ENCODE data around the gene CAMTA1.

CAMTA1 gene

DNA sequence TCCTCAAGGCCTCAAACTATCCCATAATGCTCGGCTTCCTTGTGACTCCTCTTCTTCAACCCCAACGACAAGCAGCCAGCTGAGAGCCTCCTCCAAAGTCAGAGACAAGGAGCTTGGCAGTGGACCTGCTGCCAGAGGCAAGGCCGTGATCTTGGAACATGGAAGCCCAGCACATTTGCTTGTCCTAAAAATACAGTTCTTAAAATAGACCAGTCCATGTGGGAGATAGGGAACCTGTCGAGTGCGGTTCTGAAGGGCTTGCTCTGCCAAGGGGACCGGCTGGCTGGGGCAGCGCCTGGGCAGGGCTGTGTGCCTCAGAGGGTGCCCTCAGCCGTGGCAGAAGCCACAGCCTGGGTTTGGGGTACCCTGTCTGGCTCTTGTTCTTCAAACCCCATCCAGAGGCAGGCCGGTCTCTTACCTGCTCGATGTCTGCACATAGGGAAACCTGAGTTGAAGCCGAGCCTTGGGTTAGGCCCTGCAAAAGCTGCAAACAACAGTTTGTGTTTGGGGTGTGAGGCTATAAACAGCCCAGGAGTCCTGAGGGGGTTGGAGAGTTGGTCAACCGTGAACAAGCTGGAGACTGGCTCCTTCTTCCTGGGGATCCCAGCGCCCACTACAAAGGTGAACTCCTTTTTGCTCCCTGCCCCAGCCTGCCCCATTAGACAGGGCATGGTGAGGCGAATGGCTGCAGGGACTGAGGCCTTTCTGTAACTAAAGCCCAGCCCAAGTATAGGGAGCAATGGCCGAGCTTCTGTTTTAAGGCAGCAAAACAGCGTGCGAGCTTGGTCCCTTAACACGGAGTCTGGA, 228.8 kb downstream of the CAMTA1 start:
- peaks cover 33% of the 10 kb centered on the region for H3K27me3 ChIP-seq (replicated peaks; ENCODE audit: insufficient read depth, low read length)
- TF ChIP-seq, protein P1, sequence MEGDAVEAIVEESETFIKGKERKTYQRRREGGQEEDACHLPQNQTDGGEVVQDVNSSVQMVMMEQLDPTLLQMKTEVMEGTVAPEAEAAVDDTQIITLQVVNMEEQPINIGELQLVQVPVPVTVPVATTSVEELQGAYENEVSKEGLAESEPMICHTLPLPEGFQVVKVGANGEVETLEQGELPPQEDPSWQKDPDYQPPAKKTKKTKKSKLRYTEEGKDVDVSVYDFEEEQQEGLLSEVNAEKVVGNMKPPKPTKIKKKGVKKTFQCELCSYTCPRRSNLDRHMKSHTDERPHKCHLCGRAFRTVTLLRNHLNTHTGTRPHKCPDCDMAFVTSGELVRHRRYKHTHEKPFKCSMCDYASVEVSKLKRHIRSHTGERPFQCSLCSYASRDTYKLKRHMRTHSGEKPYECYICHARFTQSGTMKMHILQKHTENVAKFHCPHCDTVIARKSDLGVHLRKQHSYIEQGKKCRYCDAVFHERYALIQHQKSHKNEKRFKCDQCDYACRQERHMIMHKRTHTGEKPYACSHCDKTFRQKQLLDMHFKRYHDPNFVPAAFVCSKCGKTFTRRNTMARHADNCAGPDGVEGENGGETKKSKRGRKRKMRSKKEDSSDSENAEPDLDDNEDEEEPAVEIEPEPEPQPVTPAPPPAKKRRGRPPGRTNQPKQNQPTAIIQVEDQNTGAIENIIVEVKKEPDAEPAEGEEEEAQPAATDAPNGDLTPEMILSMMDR (IDR thresholded peaks at IDR 0.05; ENCODE audit: low read length), result no peak
- TF ChIP-seq EZH2 (optimal IDR thresholded peaks at IDR 0.05; ENCODE audit: low read depth, low read length) (no peak), EZH2phosphoT487 (IDR thresholded peaks at IDR 0.05; ENCODE audit: low read length) (no peak)

DNA sequence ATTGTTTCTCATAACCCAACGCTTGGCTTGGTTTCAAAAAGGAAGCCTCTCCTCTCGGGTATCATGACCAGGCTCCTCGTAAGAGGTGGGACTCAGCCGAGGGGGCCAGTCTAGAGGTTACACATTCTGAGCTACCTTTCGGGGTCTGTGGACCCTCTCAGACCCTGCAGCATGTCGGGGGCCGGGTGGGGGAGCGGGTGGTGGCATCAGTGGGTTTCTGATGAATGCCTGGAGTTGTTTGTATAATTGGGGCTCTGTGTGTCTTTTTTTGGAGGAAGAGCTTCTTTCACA, 229.3 kb downstream of the CAMTA1 start:
- Histone ChIP-seq H3K27me3 (replicated peaks; ENCODE audit: insufficient read depth, low read length) (peaks cover 32% of the 10 kb centered on the region), H3K4me2 (ENCODE audit: low read depth, low read length) (no peak overlapping the region), H3F3A (ENCODE audit: insufficient read depth, low read length) (peaks cover 6% of the 10 kb centered on the region; the same call in 1 of the 2 replicates), H3K9me2 (replicated peaks; ENCODE audit: insufficient read depth, low read length) (no peaks in the 10 kb centered on the region), H3K4me3 (ENCODE audit: low read length) (no peak overlapping the region), H3K4me1 (ENCODE audit: low read length) (peaks cover 15% of the 10 kb centered on the region), H4K20me1 (ENCODE audit: insufficient read depth, low read length) (no peaks in the 10 kb centered on the region), H3K9me3 (replicated peaks; ENCODE audit: insufficient read depth, low read length) (no peaks in the 10 kb centered on the region), H3K36me3 (replicated peaks; ENCODE audit: insufficient read depth, low read length) (no peaks in the 10 kb centered on the region), H2AFZ (ENCODE audit: low read length) (no peak overlapping the region), H3K9ac (ENCODE audit: low read length) (no peak overlapping the region), H3K79me2 (ENCODE audit: low read length) (no peaks in the 10 kb centered on the region), H3K27ac (ENCODE audit: low read length) (no peak overlapping the region)
- TF ChIP-seq EZH2phosphoT487 (IDR thresholded peaks at IDR 0.05; ENCODE audit: low read length), result no peak
- no peak for TF ChIP-seq EZH2 (optimal IDR thresholded peaks at IDR 0.05; ENCODE audit: low read depth, low read length)
- TF ChIP-seq, protein P1 (IDR thresholded peaks at IDR 0.05; ENCODE audit: low read length), result no peak
- DNase-seq, result no peak

More for the DNA sequence above, 228.8 kb downstream of the CAMTA1 start:
- H3K9me3 ChIP-seq (replicated peaks; ENCODE audit: insufficient read depth, low read length), result no peaks in the 10 kb centered on the region
- peaks cover 11% of the 10 kb centered on the region; the same call in 1 of the 2 replicates for H3K4me1 ChIP-seq (ENCODE audit: low read length)
- H3K36me3 ChIP-seq (replicated peaks; ENCODE audit: insufficient read depth, low read length), result no peaks in the 10 kb centered on the region
- no peaks in the 10 kb centered on the region for H4K20me1 ChIP-seq (ENCODE audit: insufficient read depth, low read length)
- H3K4me3 ChIP-seq (ENCODE audit: low read length), result no peak overlapping the region
- no peak overlapping the region for H3K27ac ChIP-seq (ENCODE audit: low read length)
- no peaks in the 10 kb centered on the region for H3K79me2 ChIP-seq (ENCODE audit: low read length)
- H3K9ac ChIP-seq (ENCODE audit: low read length), result no peak overlapping the region
- H2AFZ ChIP-seq (ENCODE audit: low read length), result no peak overlapping the region
- peaks cover 2% of the 10 kb centered on the region; the same call in 1 of the 2 replicates for H3F3A ChIP-seq (ENCODE audit: insufficient read depth, low read length)
- no peak overlapping the region for H3K4me2 ChIP-seq (ENCODE audit: low read depth, low read length)
- DNase-seq, result no peak
- no peaks in the 10 kb centered on the region for H3K9me2 ChIP-seq (replicated peaks; ENCODE audit: insufficient read depth, low read length)

DNA sequence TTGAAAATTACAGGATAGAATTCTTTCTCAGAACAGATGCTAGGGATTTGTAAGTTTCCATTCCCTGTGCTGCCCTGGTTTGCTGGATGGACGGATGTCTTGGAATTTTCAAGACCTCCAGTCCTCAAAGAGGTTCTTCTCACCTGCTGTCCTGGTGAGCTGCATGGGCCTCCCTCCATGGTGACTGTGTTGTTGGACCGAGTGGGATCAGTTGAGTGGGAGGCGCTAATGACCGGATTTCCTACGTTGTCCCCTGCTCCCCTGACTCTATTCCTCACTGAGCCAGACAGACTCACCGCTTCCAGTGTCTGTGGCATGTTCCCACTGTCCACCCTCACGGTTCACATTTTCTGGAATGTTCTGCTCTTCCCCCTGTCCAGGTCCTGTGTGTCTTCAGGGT, 229.8 kb downstream of the CAMTA1 start:
- no peak for DNase-seq
- Histone ChIP-seq H3K27ac (ENCODE audit: low read length) (no peak overlapping the region), H3K4me2 (ENCODE audit: low read depth, low read length) (no peak overlapping the region), H3K9me3 (replicated peaks; ENCODE audit: insufficient read depth, low read length) (no peaks in the 10 kb centered on the region), H3K4me3 (ENCODE audit: low read length) (no peak overlapping the region), H2AFZ (ENCODE audit: low read length) (no peak overlapping the region), H3K9me2 (replicated peaks; ENCODE audit: insufficient read depth, low read length) (no peaks in the 10 kb centered on the region), H4K20me1 (ENCODE audit: insufficient read depth, low read length) (no peaks in the 10 kb centered on the region), H3K36me3 (replicated peaks; ENCODE audit: insufficient read depth, low read length) (no peaks in the 10 kb centered on the region), H3K27me3 (replicated peaks; ENCODE audit: insufficient read depth, low read length) (peaks cover 27% of the 10 kb centered on the region), H3K79me2 (ENCODE audit: low read length) (no peaks in the 10 kb centered on the region), H3K4me1 (ENCODE audit: low read length) (peaks cover 17% of the 10 kb centered on the region), H3F3A (ENCODE audit: insufficient read depth, low read length) (peaks cover 6% of the 10 kb centered on the region; the same call in 1 of the 2 replicates), H3K9ac (ENCODE audit: low read length) (no peak overlapping the region)
- TF ChIP-seq, protein P1 (IDR thresholded peaks at IDR 0.05; ENCODE audit: low read length), result no peak
- TF ChIP-seq EZH2 (optimal IDR thresholded peaks at IDR 0.05; ENCODE audit: low read depth, low read length) (no peak), EZH2phosphoT487 (IDR thresholded peaks at IDR 0.05; ENCODE audit: low read length) (no peak)
